GM12801 (cell line): Measurements from ENCODE around the gene CD164.

Experiments
- TF ChIP-seq, protein P1 (sequence below): IDR thresholded peaks from one replicate; pipeline ENCODE4 v1.5.1; 2011; ENCODE audit warnings: control low read depth; ENCODE audit not compliant: insufficient read length; ENCODE audit errors: extremely low read depth

Gene CD164

DNA sequence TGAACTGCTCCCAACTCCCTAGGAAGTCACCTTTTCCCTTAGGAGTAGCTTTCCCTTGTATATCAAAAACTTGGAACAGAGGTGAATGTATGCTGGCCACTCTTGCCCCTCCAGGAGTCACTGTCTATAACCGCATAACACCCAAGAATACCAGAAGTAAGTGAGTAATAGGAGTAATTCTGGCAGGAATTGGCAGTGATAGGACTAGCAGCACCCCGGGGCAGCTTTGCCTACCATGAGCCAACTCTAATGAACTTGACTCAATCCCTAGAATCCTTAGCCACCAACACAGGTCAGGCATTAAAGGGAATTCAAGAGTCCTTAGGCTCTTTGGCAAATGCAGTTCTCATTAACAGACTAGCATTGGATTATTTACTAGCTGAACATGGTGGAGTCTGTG, 28.8 kb upstream of the CD164 start:
- TF ChIP-seq, protein P1, sequence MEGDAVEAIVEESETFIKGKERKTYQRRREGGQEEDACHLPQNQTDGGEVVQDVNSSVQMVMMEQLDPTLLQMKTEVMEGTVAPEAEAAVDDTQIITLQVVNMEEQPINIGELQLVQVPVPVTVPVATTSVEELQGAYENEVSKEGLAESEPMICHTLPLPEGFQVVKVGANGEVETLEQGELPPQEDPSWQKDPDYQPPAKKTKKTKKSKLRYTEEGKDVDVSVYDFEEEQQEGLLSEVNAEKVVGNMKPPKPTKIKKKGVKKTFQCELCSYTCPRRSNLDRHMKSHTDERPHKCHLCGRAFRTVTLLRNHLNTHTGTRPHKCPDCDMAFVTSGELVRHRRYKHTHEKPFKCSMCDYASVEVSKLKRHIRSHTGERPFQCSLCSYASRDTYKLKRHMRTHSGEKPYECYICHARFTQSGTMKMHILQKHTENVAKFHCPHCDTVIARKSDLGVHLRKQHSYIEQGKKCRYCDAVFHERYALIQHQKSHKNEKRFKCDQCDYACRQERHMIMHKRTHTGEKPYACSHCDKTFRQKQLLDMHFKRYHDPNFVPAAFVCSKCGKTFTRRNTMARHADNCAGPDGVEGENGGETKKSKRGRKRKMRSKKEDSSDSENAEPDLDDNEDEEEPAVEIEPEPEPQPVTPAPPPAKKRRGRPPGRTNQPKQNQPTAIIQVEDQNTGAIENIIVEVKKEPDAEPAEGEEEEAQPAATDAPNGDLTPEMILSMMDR: no peak

GRCh38 chr6:109406196-109406595, 23.9 kb upstream of the CD164 start:
- TF ChIP-seq, protein P1: no peak

GRCh38 chr6:109397020-109397419, 14.8 kb upstream of the CD164 start:
- TF ChIP-seq, protein P1: no peak

- TF ChIP-seq, protein P1: no peak
Measured at GRCh38 chr6:109396046-109396718, 13.9 kb upstream of the CD164 start.

DNA sequence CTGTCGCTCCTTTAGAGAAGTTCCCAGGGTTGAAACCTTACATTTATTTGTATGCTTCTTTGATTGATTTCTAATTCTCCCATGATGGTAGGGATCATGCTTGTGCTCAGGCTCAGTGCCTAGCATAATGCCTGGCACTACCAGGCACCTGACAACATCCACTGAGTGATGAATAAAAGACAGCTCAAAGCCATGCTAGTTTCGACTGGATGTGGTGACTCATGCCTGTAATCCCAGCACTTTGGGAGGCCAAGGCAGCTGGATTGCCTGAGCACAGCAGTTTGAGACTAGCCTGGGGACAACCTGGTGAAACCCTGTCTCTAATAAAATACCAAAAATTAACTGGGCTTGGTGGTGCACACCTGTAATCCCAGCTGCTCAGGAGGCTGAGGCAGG, 11.6 kb upstream of the CD164 start:
- TF ChIP-seq, protein P1: no peak

DNA sequence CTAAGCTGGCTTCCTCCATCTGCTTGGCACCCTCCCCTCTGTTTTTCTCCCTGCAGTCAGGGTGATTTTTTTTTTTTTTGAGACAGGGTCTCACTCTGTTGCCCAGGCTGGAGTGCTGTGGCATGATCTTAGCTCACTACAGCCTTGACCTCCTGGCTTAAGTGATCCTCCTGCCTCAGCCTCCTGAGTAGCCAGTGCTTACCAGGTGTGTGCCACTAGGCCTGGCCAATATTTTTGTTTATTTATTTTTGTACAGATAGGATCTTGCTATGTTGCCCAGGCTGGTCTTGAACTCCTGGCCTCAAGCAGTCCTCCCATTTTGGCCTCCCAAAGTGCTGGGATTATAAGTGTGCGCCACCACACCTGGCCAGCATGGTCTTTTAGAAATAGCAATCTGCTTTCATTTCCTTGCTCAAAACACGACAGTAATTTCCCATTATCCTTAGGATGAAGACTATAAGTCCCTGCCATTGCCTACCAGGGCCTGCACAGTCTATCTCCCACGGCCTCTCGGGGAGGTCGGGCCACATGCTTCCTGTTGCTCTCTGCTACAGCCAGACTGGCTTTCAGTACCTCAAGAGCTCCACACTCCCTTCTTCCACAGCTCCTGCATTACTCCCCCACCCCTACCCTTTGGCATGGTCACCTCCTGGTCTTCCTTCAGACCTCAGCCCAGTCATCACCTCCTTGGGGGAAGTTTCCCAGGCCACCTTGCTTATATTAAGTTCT, 11.1 kb upstream of the CD164 start:
- TF ChIP-seq, protein P1: no peak

DNA sequence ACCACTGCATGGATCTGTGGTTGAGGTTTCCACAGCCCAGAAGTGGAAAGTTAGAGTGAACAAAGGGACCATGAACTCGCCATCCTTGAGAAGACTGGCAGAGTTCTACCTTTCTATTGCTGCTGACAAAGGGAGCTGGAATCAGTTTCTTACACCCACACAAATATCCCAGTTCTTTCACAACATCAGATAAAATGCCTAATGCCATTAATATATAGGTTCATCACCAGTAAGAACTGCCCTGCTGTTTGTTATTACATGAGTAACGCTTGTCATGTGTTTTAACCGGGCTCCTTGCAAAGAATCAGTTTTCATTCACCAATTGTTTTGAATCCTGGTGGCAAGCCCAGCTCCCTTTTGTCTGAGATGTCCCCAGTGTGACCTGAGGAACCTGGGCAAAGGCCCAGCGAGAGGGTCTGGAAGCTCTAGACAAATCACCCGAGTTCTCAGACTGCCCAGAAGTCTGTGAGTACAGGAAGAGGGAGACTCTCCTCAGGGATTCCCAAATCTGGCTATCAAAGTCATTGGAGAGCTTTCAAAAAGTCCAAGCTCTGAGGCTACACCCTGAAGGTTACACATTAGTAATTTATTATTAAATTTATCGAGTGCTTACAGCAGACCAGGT, 7.5 kb upstream of the CD164 start:
- TF ChIP-seq, protein P1: no peak
